Posterior cingulate gyrus (tissue), 11 donors: ENCODE measurements around the gene SLC2A4.

Experiments
- DNase-seq, 10 donors: peaks; one replicate each; pipeline versions ENCODE4 v3.0.0 to v3.0.0-alpha.2; 2020 to 2021; ENCODE audit warnings: mixed read lengths in 3 of 10
- intact Hi-C: fragments of 100-400 bp; cut with DNase I; formaldehyde crosslinking; loops from one replicate; pipeline ENCODE4 v1.15.1; 2023

The SLC2A4 gene

GRCh38 chr17:7294614-7295153 is 13.2 kb downstream of the SLC2A4 start, which contains the start of gene YBX2:
Gene YBX2, minus strand, starts transcription at chr17:7294639. Its CDS starts 139 bp downstream, at chr17:7294500.
- peak in 6 of 10 donors; percentile 6 to 88 (median 39) for DNase-seq
- intact Hi-C loops: loop anchor here (5.0 kb wide), 1 partner anchor 247 kb away; no protein-coding TSS in a partner anchor

- no peak for DNase-seq
- intact Hi-C loops: loop anchor here (1.0 to 5.0 kb wide), 2 partner anchors 15 to 248 kb away; no protein-coding TSS in a partner anchor
Measured at GRCh38 chr17:7295230-7296180, 14.0 kb downstream of the SLC2A4 start.

GRCh38 chr17:7296189-7296861 is 14.8 kb downstream of the SLC2A4 start:
- intact Hi-C loops: loop anchor here (1.0 to 5.0 kb wide), 2 partner anchors 16 to 249 kb away; no protein-coding TSS in a partner anchor
- peak; percentile 66 to 97 (median 78) for DNase-seq

- DNase-seq: no peak
- intact Hi-C loops: no loop called here
Measured at GRCh38 chr17:7304179-7304578, 22.7 kb downstream of the SLC2A4 start.

- peak; percentile 99 to 100 (median 99) for DNase-seq
- intact Hi-C loops: loop anchor here (2.0 kb wide), 2 partner anchors 22 to 54 kb away; partner anchors contain the start of genes ELP5 and NEURL4
Measured at GRCh38 chr17:7306911-7307685, 25.6 kb downstream of the SLC2A4 start, which contains the start of gene EIF5A. Gene EIF5A, plus strand, starts transcription at chr17:7307628. Its CDS starts 2,008 bp downstream, at chr17:7309636.

GRCh38 chr17:7307686-7308624 is 26.4 kb downstream of the SLC2A4 start:
- peak in 5 of 10 donors; percentile 29 to 91 (median 42) for DNase-seq
- intact Hi-C loops: loop anchor here (2.0 kb wide), 2 partner anchors 21 to 55 kb away; partner anchors contain the start of genes ELP5 and NEURL4

GRCh38 chr17:7308625-7309433 is 27.3 kb downstream of the SLC2A4 start:
- intact Hi-C loops: no loop called here
- DNase-seq: peak in 8 of 10 donors; percentile 32 to 89 (median 55)

- intact Hi-C loops: no loop called here
- DNase-seq: no peak
Measured at GRCh38 chr17:7309628-7310027, 28.1 kb downstream of the SLC2A4 start.

GRCh38 chr17:7311110-7311705 is 29.7 kb downstream of the SLC2A4 start:
- no peak for DNase-seq
- intact Hi-C loops: no loop called here

- intact Hi-C loops: no loop called here
- DNase-seq: no peak
Measured at GRCh38 chr17:7312432-7313087, 31.0 kb downstream of the SLC2A4 start.

- intact Hi-C loops: no loop called here
- no peak for DNase-seq
Measured at GRCh38 chr17:7313088-7313889, 31.8 kb downstream of the SLC2A4 start.

GRCh38 chr17:7313890-7314718 is 32.6 kb downstream of the SLC2A4 start:
- no peak for DNase-seq
- intact Hi-C loops: no loop called here

- DNase-seq: peak; percentile 90 to 99 (median 94)
- intact Hi-C loops: loop anchor here (1.0 kb wide), 1 partner anchor 14 kb away; the partner anchor contains the start of gene NEURL4
Measured at GRCh38 chr17:7314719-7315569, 33.4 kb downstream of the SLC2A4 start, which contains the start of gene GPS2. Gene GPS2, minus strand, starts transcription at chr17:7315360. Its CDS starts 308 bp downstream, at chr17:7315052.
